Measurements from ENCODE around the gene SPC24. TPM values are rescaled to one million over a fixed set of nuclear protein-coding genes. Genes with fewer than 3 reads are reported as not detected.
A peak's percentile ranks its signal among the peaks of the same experiment; 100 is the strongest.

The SPC24 gene
- total and polyA plus RNA-seq, 2 of the 4 experiments (the other 2 are of a cell fraction), result 12.2 to 97.5 TPM

GRCh38 chr19:11152318-11153062 lies 3.1 kb downstream of the SPC24 start:
- ChIA-PET POLR2A (ENCODE audit: unreplicated experiment) (interaction anchor here (0.7 kb wide), 1 partner anchor 37 kb away, joined by 3 read pairs; no protein-coding TSS in a partner anchor), CTCF (no interaction called here)
- Histone ChIP-seq H3K4me1 (ENCODE audit: control insufficient read depth, insufficient read depth, low read length) (peaks cover 16% of the 10 kb centered on the region), H2BK20ac (ENCODE audit: low read depth, low read length) (peak overlapping the region; percentile 23), H3K9ac (ENCODE audit: low read depth, low read length) (peak overlapping the region; percentile 27), H3K4me3 (ENCODE audit: insufficient read depth, low read depth, low read length) (no peak overlapping the region), H4K91ac (ENCODE audit: insufficient read depth, low read depth, low read length) (peak overlapping the region; percentile 38), H4K8ac (ENCODE audit: low read depth in 2 of 2, low read length in 2 of 2) (peak overlapping the region; percentile 2 to 48; a peak in 2 of 4 replicates), H4K5ac (ENCODE audit: low read depth, low read length) (peak overlapping the region; percentile 48), H3K36me3 (ENCODE audit: control insufficient read depth, insufficient read depth, low read length) (peaks cover 1% of the 10 kb centered on the region; the same call in 1 of the 2 replicates), H4K20me1 (ENCODE audit: insufficient read depth, low read length) (no peaks in the 10 kb centered on the region), H3K56ac (ENCODE audit: extremely low read depth, insufficient read depth, low read length) (peak overlapping the region; percentile 22; the same call in 1 of the 2 replicates), H2BK120ac (ENCODE audit: low read depth, low read length) (peak overlapping the region; percentile 22; the same call in 1 of the 2 replicates), H2AK9ac (replicated peaks; ENCODE audit: low read depth, low read length, poor library complexity) (peak overlapping the region; percentile 62), H3K27ac (ENCODE audit: insufficient read depth, low read length) (peak overlapping the region; percentile 63; the same call in 1 of the 2 replicates), H3K79me1 (ENCODE audit: low read depth in 1 of 2, low read length in 2 of 2) (peaks cover 20 to 46% of the 10 kb centered on the region in 2 experiments), H3K23ac (ENCODE audit: low read depth, low read length) (peak overlapping the region; percentile 1; the same call in 1 of the 2 replicates), H3K4ac (ENCODE audit: low read depth, low read length) (peak overlapping the region; percentile 32), H3K18ac (ENCODE audit: low read depth, low read length) (peak overlapping the region; percentile 33), H3K27me3 (ENCODE audit: control insufficient read depth, insufficient read depth, low read length) (no peaks in the 10 kb centered on the region), H3K9me3 (ENCODE audit: control insufficient read depth, insufficient read depth, low read length) (no peaks in the 10 kb centered on the region), H2BK5ac (ENCODE audit: low read depth, low read length, poor library complexity, severe bottlenecking) (peak overlapping the region; percentile 46), H2AFZ (replicated peaks; ENCODE audit: low read length, poor library complexity) (peak overlapping the region; percentile 82), H3K9me1 (ENCODE audit: insufficient read depth, low read length) (peaks cover 5% of the 10 kb centered on the region; the same call in 1 of the 2 replicates), H3K4me2 (ENCODE audit: low read depth, low read length) (0 out of 2 replicates have a peak overlapping the region, but pooled peaks have one; percentile 4), H3K14ac (replicated peaks; ENCODE audit: low read depth, low read length) (peak overlapping the region; percentile 24; the same call in 1 of the 2 replicates), H2BK15ac (ENCODE audit: low read depth, low read length) (peak overlapping the region; percentile 21; the same call in 1 of the 3 replicates), H2AK5ac (ENCODE audit: low read depth, low read length) (peak overlapping the region; percentile 35; the same call in 1 of the 2 replicates)
- ATAC-seq (ENCODE audit: low read depth), result peak; percentile 8
- TF ChIP-seq RAD21 (IDR thresholded peaks at IDR 0.05; ENCODE audit: low read length), result no peak
- peak; percentile 22; the same call in 1 of the 2 replicates for TF ChIP-seq CEBPB (IDR thresholded peaks at IDR 0.05; ENCODE audit: low read depth, low read length)
- TF ChIP-seq MAFK (IDR thresholded peaks at IDR 0.05; ENCODE audit: low read depth, low read length), result no peak
- TF ChIP-seq MAZ (IDR thresholded peaks at IDR 0.05; ENCODE audit: borderline replicate concordance, low read depth, low read length), result peak; percentile 29; the same call in 1 of the 2 replicates
- TF ChIP-seq, protein P1, sequence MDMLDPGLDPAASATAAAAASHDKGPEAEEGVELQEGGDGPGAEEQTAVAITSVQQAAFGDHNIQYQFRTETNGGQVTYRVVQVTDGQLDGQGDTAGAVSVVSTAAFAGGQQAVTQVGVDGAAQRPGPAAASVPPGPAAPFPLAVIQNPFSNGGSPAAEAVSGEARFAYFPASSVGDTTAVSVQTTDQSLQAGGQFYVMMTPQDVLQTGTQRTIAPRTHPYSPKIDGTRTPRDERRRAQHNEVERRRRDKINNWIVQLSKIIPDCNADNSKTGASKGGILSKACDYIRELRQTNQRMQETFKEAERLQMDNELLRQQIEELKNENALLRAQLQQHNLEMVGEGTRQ (IDR thresholded peaks at IDR 0.05; ENCODE audit: low read depth, low read length), result 0 out of 2 replicates have a peak, but pooled peaks have one; percentile 7
- TF ChIP-seq NFE2L2 (IDR thresholded peaks at IDR 0.05; ENCODE audit: low read depth, low read length), result no peak
- WGBS, 2 experiments (ENCODE audit: extremely low coverage in 2 of 2, insufficient read length in 1 of 2), result 54% methylated on average over 3 of the region's 11 CpGs; no CpG with 5 or more reads in 1 of the 2 experiments
- dilution Hi-C loops (cut with HindIII; ENCODE audit: low sequenced_read_pairs, unreplicated experiment), result no loop called here
- DNase-seq, result peak; percentile 78
- no TSS peak for BruUV-seq (replicated peaks)
- in situ Hi-C loops (cut with MboI; ENCODE audit: low sequenced_read_pairs), result no loop called here
- intact Hi-C loops (cut with micrococcal nuclease), result no loop called here
